Activated T-cell treated with anti-CD3 and anti-CD28 coated beads, Interleukin-2, amount 50 U/mL, for 1 hour (primary cell): ENCODE data around the gene HLA-DRB1.
A peak's percentile ranks its signal among the peaks of the same experiment; 100 is the strongest.
"Not testable (repeated sequence)": the region's sequence is repeated elsewhere in the genome, so short reads cannot be mapped to it uniquely, and the experiment has no call there.

Source experiments
- DNase-seq: peaks from one replicate; pipeline ENCODE4 v3.0.0-alpha.2; 2020

HLA-DRB1 gene

GRCh38 chr6:32589596-32590449 is at the start of gene HLA-DRB1:
HLA-DRB1 (minus strand) TSS chr6:32589848; CDS start chr6:32589742, 106 bp downstream.
- DNase-seq: no peak

GRCh38 chr6:32638532-32639219 is 49.0 kb upstream of the HLA-DRB1 start:
- DNase-seq: no peak

GRCh38 chr6:32637883-32638282 is 48.2 kb upstream of the HLA-DRB1 start:
- no peak for DNase-seq

- no peak for DNase-seq
Observed at GRCh38 chr6:32637219-32637880, 47.7 kb upstream of the HLA-DRB1 start, which contains the start of gene HLA-DQA1. HLA-DQA1 (plus strand) TSS chr6:32637406; CDS start chr6:32637459, 53 bp downstream.

- DNase-seq: no peak
Observed at GRCh38 chr6:32635526-32636123, 46.0 kb upstream of the HLA-DRB1 start.

GRCh38 chr6:32629793-32630192 is 40.1 kb upstream of the HLA-DRB1 start:
- not testable (repeated sequence) for DNase-seq

GRCh38 chr6:32627831-32628230 is 38.2 kb upstream of the HLA-DRB1 start:
- no peak for DNase-seq

- no peak for DNase-seq
Observed at GRCh38 chr6:32627249-32627648, 37.6 kb upstream of the HLA-DRB1 start.

- no peak for DNase-seq
Observed at GRCh38 chr6:32625137-32625536, 35.5 kb upstream of the HLA-DRB1 start.

GRCh38 chr6:32624565-32624964 is 34.9 kb upstream of the HLA-DRB1 start:
- no peak for DNase-seq

GRCh38 chr6:32623693-32624092 is 34.0 kb upstream of the HLA-DRB1 start:
- no peak for DNase-seq

- DNase-seq: peak; percentile 45
Observed at GRCh38 chr6:32622545-32623401, 33.1 kb upstream of the HLA-DRB1 start.

- no peak for DNase-seq
Observed at GRCh38 chr6:32621372-32621771, 31.7 kb upstream of the HLA-DRB1 start.

GRCh38 chr6:32617751-32618150 is 28.1 kb upstream of the HLA-DRB1 start:
- DNase-seq: no peak

- no peak for DNase-seq
Observed at GRCh38 chr6:32615885-32616532, 26.4 kb upstream of the HLA-DRB1 start.

GRCh38 chr6:32614366-32615081 is 24.9 kb upstream of the HLA-DRB1 start:
- DNase-seq: no peak

- no peak for DNase-seq
Observed at GRCh38 chr6:32613475-32613874, 23.8 kb upstream of the HLA-DRB1 start.

- no peak for DNase-seq
Observed at GRCh38 chr6:32610682-32611296, 21.1 kb upstream of the HLA-DRB1 start.

- peak; percentile 21 for DNase-seq
Observed at GRCh38 chr6:32609731-32610640, 20.3 kb upstream of the HLA-DRB1 start.
